Testis (tissue), 3 donors: ENCODE results near the gene ZFP36L1. TPM values are rescaled to one million over a fixed set of nuclear protein-coding genes. Genes with fewer than 3 reads are reported as not detected.
A peak's percentile ranks its signal among the peaks of the same experiment; 100 is the strongest.

ENCODE experiments used
- DNase-seq: peaks from one replicate; pipeline ENCODE4 v3.0.0-alpha.2; 2019
- H3K27ac ChIP-seq, 2 donors: fragments of 200-600 bp; sonication (generic); one replicate each; pipeline ENCODE4 v1.5.1; 2019
- H3K27me3 ChIP-seq: fragments of 200-600 bp; sonication (generic); one replicate; pipeline ENCODE4 v1.5.1; 2019
- H3K36me3 ChIP-seq: fragments of 200-600 bp; sonication (generic); one replicate; pipeline ENCODE4 v1.5.1; 2017; ENCODE audit warnings: low read depth; ENCODE audit errors: missing control alignments
- H3K4me1 ChIP-seq: fragments of 200-600 bp; sonication (generic); one replicate; pipeline ENCODE4 v1.5.1; 2019
- H3K4me3 ChIP-seq, 2 donors: fragments of 200-600 bp; sonication (generic); one replicate each; pipeline ENCODE4 v1.5.1; 2017 to 2019
- H3K9me3 ChIP-seq: fragments of 200-600 bp; sonication (generic); one replicate; pipeline ENCODE4 v1.5.1; 2017
- POLR2A ChIP-seq: fragments of 450-650 bp; IDR thresholded peaks from one replicate; pipeline ENCODE4 v1.6.1; 2017; ENCODE audit warnings: antibody characterized with exemption, mild to moderate bottlenecking, moderate library complexity
- WGBS, 2 donors: methylation state at CpG; one replicate each; pipeline ENCODE4 v1.1.5; 2018; 5-methylcytosine and 5-hydroxymethylcytosine counted together
- intact Hi-C: fragments of 100-400 bp; cut with DNase I; formaldehyde crosslinking; loops from one replicate; pipeline ENCODE4 v1.15.1; 2023; ENCODE audit warnings: low total_unique reads
- polyA plus RNA-seq: library from polyadenylated mRNA; stranded (reverse); fragments of 350-450 nt; fragmentation: Illumina TruSeq; extraction: RNeasy Lipid Tissue Mini Kit (QIAGEN cat#74804); gene quantifications from one replicate; pipeline ENCODE4 v1.2.3, GENCODE V29; 2014; ENCODE audit warnings: low read depth, low replicate concordance; ENCODE audit not compliant: insufficient read depth
- total RNA-seq, 2 donors: library from RNA; depleted of rRNA; stranded (reverse); fragments of >200 nt; gene quantifications; one replicate each; pipeline ENCODE4 v1.2.3, GENCODE V29; 2016
- TF ChIP-seq, protein P1 (sequence below), 3 experiments: fragments of 450-650 bp in 2 of 3; fragments of 200-600 bp in 1 of 3; sonication (generic) in 1 of 3; IDR thresholded peaks; one replicate each; pipeline ENCODE4 v1.5.1; 2016 to 2019; ENCODE audit warnings: antibody characterized with exemption in 3 of 3, mild to moderate bottlenecking in 2 of 3, moderate library complexity in 1 of 3

Gene ZFP36L1
- total and polyA plus RNA-seq, 3 donors from 2014 or later = 120 to 301 (median 176) TPM

DNA sequence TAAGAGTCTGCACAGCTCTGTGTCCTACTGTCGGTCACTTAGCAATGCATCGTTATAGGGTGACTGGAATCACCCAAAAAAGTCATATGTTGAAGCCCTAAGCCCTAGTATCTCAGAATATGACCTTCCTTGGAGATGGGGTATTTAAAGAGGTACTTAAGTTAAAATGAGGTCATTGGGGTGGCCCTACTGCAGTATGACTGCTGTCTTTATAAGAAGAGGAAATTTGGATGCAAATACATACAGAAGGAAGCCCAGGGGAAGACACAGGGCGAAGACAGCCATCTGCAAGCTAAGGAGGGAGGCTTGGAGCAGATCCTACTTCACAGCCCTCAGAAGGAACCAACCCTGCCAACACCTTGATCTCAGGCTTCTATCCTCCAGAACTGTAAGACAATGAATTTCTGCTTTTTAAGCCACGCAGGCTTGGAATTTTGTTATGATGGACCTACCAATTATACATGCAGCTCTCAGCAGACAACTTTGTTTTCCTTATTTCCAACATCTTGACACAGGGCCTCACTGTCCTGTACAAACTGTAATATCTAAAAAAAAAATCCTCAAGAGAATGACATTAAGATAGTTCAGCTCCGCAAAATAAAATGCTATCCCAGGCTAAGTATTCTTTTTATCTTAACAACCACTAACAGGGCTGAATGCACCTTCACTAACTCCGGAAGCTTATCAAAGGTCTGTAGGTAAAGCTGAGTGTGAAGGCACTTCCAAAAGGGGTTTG, 40.4 kb downstream of the ZFP36L1 start:
- TF ChIP-seq POLR2A = no peak
- TF ChIP-seq, protein P1, sequence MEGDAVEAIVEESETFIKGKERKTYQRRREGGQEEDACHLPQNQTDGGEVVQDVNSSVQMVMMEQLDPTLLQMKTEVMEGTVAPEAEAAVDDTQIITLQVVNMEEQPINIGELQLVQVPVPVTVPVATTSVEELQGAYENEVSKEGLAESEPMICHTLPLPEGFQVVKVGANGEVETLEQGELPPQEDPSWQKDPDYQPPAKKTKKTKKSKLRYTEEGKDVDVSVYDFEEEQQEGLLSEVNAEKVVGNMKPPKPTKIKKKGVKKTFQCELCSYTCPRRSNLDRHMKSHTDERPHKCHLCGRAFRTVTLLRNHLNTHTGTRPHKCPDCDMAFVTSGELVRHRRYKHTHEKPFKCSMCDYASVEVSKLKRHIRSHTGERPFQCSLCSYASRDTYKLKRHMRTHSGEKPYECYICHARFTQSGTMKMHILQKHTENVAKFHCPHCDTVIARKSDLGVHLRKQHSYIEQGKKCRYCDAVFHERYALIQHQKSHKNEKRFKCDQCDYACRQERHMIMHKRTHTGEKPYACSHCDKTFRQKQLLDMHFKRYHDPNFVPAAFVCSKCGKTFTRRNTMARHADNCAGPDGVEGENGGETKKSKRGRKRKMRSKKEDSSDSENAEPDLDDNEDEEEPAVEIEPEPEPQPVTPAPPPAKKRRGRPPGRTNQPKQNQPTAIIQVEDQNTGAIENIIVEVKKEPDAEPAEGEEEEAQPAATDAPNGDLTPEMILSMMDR (IDR thresholded peaks at IDR 0.05) = no peak
- no peaks in the 10 kb centered on the region for H3K9me3 ChIP-seq
- DNase-seq = no peak
- H3K27me3 ChIP-seq = no peaks in the 10 kb centered on the region
- intact Hi-C loops = no loop called here
- H3K36me3 ChIP-seq = no peaks in the 10 kb centered on the region
- no peak overlapping the region for H3K4me3 ChIP-seq
- 57 to 66% methylated on average over 6 of the region's 6 CpGs for WGBS, 2 donors
- H3K27ac ChIP-seq = peak overlapping the region; percentile 48 to 57
- peaks cover 23% of the 10 kb centered on the region for H3K4me1 ChIP-seq

DNA sequence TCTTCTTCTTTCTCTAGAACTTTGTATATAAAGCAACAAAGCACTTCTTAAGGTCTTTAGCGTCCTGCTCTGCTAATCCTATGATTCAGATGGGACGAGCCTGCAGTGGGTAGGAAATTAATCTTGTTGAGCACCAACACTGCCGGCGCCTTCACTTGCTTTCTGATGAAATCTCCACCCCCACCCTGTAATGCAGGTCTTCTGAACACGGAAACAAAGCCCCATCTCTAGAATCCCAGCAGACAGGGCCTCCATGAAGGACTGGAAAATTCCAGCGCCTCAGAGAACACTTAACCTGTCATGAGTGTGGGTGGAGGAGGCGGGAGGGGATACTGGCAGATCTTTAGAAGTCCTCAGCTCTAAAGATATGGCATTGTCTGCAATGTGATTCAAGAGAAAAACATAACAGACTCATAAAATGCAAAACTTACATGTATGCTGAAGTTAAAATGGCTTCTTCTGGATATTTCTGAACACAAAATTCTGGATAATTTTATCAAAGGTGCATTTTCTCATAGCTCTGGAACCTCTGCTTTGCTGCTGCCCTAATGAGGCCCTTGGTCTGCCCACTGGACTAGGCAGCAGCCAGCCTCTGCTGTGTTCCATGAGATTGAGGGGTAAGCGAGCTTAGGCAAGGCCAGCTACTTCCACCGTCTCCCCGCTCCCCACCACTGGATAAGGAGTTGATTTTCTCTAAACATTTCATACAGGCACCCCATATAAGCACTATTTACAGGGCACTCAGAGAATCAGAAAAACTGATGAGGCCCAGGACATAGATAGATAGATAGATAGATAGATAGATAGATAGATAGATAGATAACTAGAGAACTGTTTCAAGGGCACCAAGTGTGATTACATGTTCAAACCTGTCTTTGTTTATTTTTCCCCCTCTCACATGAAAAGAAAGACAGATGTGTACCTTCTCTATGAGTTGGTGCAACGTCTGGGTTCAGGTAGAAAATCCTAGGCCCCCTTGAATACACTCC, 43.1 kb downstream of the ZFP36L1 start:
- H3K27ac ChIP-seq = no peak overlapping the region
- intact Hi-C loops = no loop called here
- no peaks in the 10 kb centered on the region for H3K27me3 ChIP-seq
- no peaks in the 10 kb centered on the region for H3K36me3 ChIP-seq
- 83 to 91% methylated on average over 11 of the region's 11 CpGs for WGBS, 2 donors
- no peaks in the 10 kb centered on the region for H3K9me3 ChIP-seq
- TF ChIP-seq POLR2A = no peak
- TF ChIP-seq, protein P1 (IDR thresholded peaks at IDR 0.05) = no peak
- no peak overlapping the region for H3K4me3 ChIP-seq
- peaks cover 20% of the 10 kb centered on the region for H3K4me1 ChIP-seq
- DNase-seq = no peak

DNA sequence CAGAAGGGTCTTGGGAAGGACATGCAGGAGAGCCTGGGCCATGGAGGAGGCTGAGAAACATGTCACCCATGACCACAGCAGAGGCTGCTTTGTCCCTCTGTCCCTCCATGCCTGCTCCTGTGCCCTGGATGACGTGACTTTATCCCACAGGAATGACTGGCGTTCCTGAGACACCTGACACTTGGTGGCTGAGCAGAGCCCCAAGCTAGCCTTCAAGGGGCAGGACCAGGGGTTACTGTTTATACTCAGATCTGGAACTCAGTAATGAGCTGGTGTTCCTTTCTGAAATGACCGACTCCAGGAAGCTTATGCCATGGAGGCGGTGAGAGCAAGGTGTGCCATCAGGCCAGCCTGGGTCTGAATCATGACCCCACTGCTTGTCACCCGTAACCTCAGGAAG, 44.2 kb downstream of the ZFP36L1 start:
- TF ChIP-seq, protein P1 (IDR thresholded peaks at IDR 0.05) = no peak
- no peak for TF ChIP-seq POLR2A
- Histone ChIP-seq H3K36me3 (no peaks in the 10 kb centered on the region), H3K4me1 (peaks cover 15% of the 10 kb centered on the region), H3K27ac (no peak overlapping the region), H3K9me3 (no peaks in the 10 kb centered on the region), H3K4me3 (no peak overlapping the region), H3K27me3 (no peaks in the 10 kb centered on the region)
- DNase-seq = no peak
- WGBS, 2 donors = 80 to 95% methylated on average over 2 to 5 of the region's 5 CpGs
- intact Hi-C loops = no loop called here

DNA sequence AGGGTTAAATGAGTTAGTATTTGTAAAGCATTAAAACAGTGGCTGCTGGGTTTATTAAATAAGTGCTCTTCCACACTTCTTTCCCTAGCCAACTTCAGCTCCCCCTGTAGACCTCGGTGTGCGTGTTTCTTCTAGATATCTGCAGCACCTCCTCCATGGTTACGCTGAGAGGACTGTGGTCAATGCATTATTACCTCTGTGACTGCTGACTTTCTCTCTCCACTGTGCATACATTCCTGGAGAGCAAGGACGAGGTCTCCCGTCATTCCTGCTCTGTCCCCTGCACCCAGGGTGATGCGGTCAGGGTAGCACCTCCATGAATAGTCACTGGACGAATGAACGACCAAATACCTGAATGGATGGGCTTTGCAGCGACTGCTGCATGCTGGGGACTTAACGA, 44.6 kb downstream of the ZFP36L1 start:
- WGBS, 2 donors = 86 to 90% methylated on average over 10 of the region's 10 CpGs
- TF ChIP-seq, protein P1 (IDR thresholded peaks at IDR 0.05) = no peak
- TF ChIP-seq POLR2A = no peak
- Histone ChIP-seq H3K36me3 (no peaks in the 10 kb centered on the region), H3K27ac (no peak overlapping the region), H3K4me3 (no peak overlapping the region), H3K4me1 (peaks cover 11% of the 10 kb centered on the region), H3K27me3 (no peaks in the 10 kb centered on the region), H3K9me3 (no peaks in the 10 kb centered on the region)
- intact Hi-C loops = no loop called here
- no peak for DNase-seq
